K562 (cell line): ENCODE measurements around the gene SPI1. TPM values are rescaled to one million over a fixed set of nuclear protein-coding genes. Genes with fewer than 3 reads are reported as not detected.

Experiments used
- ARID2 ChIP-seq: fragments of 450-650 bp; IDR thresholded peaks from 2 replicates; pipeline ENCODE4 v1.6.1; 2017; ENCODE audit warnings: antibody characterized with exemption, mild to moderate bottlenecking
- CTBP1 ChIP-seq: fragments of 450-650 bp; IDR thresholded peaks from 2 replicates; pipeline ENCODE4 v1.6.1; 2016; ENCODE audit warnings: borderline replicate concordance
- MAZ ChIP-seq, 2 experiments: fragments of 450-650 bp in 1 of 2; sonication (generic) in 1 of 2; formaldehyde crosslinking; IDR thresholded peaks in 1 of 2; conservative IDR thresholded peaks in 1 of 2; 2 replicates each; pipeline versions ENCODE4 v1.4.0 to v1.5.0; 2020; ENCODE audit warnings: mild to moderate bottlenecking in 1 of 2, missing genetic modification reagents in 1 of 2
- MYNN ChIP-seq, 2 experiments: sonication (generic); formaldehyde crosslinking in 1 of 2; IDR thresholded peaks; 2 replicates each; pipeline versions ENCODE4 v1.5.0 to v1.6.1; 2016 to 2020; ENCODE audit warnings: antibody characterized with exemption in 1 of 2, missing genetic modification reagents in 1 of 2
- RAD51 ChIP-seq: fragments of 450-650 bp; IDR thresholded peaks from 2 replicates; pipeline ENCODE4 v1.7.1; 2016; ENCODE audit warnings: low read depth, mild to moderate bottlenecking, borderline replicate concordance
- VEZF1 ChIP-seq: fragments of 200-800 bp; sonication (Bioruptor generic); IDR thresholded peaks from 2 replicates; pipeline ENCODE4 v1.6.1; 2017; ENCODE audit warnings: missing genetic modification characterization, missing compliant biosample characterization
- ZC3H4 ChIP-seq: sonication (generic); formaldehyde crosslinking; IDR thresholded peaks from 2 replicates; pipeline ENCODE4 v1.9.0; 2021; ENCODE audit warnings: missing genetic modification reagents, borderline replicate concordance
- polyA plus RNA-seq, 8 experiments: library from polyadenylated mRNA; depleted of rRNA in 4 of 8; stranded (reverse) in 5 of 8; unstranded in 3 of 8; fragments of >200 nt; fragmentation: Nextera tagmentation in 2 of 8; fragmentation: Illumina TruSeq in 1 of 8; extraction: Ambion mirVana in 2 of 8; extraction: Trizol in 1 of 8; gene quantifications; 2 replicates each; pipeline versions ENCODE4 v1.2.1 to v1.2.3, GENCODE V29; 2011 to 2014; ENCODE audit warnings: inconsistent platforms in 1 of 8, missing spikeins in 1 of 8
- total RNA-seq, 7 experiments: library from RNA; depleted of rRNA in 6 of 7; stranded (reverse); fragments of >200 nt in 6 of 7; fragmentation: Illumina TruSeq in 2 of 7; extraction: Trizol in 2 of 7; gene quantifications; 2 replicates each; pipeline versions ENCODE4 v1.2.1 to v1.2.3, GENCODE V29; 2011 to 2021; ENCODE audit warnings: low replicate concordance in 1 of 7
- TF ChIP-seq, protein P1 (sequence below): fragments of 450-650 bp; IDR thresholded peaks from 2 replicates; pipeline ENCODE4 v1.6.1; 2016; ENCODE audit warnings: mild to moderate bottlenecking, moderate library complexity
- TF ChIP-seq, protein P2 (sequence below): fragments of 450-650 bp; conservative IDR thresholded peaks from 2 replicates; pipeline ENCODE4 v1.6.1; 2016; ENCODE audit warnings: missing genetic modification characterization, low read depth, mild to moderate bottlenecking, missing compliant biosample characterization, moderate library complexity

Gene SPI1
- total and polyA plus RNA-seq, 9 of the 15 experiments (the other 6 are each of a cell fraction or from before 2014, with no cell fraction given), result 0.10 to 33.7 (median 10.3) TPM

DNA sequence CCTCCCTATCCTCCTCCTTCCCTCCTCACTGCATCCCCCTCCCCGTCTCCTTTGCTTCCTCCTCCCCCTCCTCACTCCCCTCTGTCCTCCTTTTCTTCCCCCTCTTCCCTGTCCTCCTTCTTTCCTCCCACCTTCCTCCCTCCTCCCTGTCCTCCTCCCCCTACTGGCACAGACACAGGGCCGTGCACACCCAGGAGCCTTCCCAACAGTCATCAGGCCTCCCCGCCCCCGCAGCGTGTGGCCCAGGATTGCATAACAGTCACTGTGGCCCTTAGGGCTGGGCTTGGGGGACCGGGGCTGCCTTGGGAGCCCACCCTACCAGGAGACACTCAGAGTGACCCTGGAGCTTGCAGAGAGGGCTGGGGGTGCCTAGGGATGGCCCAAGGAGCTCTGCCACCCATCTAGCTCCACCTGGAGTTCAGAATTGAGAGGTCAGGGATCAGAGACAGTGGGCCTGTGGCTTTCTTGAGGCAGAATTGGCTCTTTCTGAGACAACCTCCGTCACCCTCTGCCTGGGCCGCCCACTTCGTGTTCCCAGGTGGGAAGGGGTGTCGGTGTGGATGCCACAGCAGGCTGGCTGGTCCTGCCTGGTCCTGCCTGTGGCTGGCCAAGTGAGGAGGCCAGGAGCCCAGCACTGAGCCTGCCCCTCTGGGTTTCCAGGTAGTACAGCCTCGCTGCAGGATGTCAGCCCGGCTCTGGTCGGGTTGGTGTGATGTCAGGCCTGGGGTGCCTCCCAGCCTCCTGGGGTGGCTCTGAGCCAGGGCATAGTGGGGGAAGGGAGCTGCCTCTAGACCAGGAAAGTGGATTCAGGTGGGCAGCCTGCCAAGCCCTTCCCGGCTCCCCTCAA, 1.6 kb downstream of the SPI1 start (continued):
- TF ChIP-seq, protein P1, sequence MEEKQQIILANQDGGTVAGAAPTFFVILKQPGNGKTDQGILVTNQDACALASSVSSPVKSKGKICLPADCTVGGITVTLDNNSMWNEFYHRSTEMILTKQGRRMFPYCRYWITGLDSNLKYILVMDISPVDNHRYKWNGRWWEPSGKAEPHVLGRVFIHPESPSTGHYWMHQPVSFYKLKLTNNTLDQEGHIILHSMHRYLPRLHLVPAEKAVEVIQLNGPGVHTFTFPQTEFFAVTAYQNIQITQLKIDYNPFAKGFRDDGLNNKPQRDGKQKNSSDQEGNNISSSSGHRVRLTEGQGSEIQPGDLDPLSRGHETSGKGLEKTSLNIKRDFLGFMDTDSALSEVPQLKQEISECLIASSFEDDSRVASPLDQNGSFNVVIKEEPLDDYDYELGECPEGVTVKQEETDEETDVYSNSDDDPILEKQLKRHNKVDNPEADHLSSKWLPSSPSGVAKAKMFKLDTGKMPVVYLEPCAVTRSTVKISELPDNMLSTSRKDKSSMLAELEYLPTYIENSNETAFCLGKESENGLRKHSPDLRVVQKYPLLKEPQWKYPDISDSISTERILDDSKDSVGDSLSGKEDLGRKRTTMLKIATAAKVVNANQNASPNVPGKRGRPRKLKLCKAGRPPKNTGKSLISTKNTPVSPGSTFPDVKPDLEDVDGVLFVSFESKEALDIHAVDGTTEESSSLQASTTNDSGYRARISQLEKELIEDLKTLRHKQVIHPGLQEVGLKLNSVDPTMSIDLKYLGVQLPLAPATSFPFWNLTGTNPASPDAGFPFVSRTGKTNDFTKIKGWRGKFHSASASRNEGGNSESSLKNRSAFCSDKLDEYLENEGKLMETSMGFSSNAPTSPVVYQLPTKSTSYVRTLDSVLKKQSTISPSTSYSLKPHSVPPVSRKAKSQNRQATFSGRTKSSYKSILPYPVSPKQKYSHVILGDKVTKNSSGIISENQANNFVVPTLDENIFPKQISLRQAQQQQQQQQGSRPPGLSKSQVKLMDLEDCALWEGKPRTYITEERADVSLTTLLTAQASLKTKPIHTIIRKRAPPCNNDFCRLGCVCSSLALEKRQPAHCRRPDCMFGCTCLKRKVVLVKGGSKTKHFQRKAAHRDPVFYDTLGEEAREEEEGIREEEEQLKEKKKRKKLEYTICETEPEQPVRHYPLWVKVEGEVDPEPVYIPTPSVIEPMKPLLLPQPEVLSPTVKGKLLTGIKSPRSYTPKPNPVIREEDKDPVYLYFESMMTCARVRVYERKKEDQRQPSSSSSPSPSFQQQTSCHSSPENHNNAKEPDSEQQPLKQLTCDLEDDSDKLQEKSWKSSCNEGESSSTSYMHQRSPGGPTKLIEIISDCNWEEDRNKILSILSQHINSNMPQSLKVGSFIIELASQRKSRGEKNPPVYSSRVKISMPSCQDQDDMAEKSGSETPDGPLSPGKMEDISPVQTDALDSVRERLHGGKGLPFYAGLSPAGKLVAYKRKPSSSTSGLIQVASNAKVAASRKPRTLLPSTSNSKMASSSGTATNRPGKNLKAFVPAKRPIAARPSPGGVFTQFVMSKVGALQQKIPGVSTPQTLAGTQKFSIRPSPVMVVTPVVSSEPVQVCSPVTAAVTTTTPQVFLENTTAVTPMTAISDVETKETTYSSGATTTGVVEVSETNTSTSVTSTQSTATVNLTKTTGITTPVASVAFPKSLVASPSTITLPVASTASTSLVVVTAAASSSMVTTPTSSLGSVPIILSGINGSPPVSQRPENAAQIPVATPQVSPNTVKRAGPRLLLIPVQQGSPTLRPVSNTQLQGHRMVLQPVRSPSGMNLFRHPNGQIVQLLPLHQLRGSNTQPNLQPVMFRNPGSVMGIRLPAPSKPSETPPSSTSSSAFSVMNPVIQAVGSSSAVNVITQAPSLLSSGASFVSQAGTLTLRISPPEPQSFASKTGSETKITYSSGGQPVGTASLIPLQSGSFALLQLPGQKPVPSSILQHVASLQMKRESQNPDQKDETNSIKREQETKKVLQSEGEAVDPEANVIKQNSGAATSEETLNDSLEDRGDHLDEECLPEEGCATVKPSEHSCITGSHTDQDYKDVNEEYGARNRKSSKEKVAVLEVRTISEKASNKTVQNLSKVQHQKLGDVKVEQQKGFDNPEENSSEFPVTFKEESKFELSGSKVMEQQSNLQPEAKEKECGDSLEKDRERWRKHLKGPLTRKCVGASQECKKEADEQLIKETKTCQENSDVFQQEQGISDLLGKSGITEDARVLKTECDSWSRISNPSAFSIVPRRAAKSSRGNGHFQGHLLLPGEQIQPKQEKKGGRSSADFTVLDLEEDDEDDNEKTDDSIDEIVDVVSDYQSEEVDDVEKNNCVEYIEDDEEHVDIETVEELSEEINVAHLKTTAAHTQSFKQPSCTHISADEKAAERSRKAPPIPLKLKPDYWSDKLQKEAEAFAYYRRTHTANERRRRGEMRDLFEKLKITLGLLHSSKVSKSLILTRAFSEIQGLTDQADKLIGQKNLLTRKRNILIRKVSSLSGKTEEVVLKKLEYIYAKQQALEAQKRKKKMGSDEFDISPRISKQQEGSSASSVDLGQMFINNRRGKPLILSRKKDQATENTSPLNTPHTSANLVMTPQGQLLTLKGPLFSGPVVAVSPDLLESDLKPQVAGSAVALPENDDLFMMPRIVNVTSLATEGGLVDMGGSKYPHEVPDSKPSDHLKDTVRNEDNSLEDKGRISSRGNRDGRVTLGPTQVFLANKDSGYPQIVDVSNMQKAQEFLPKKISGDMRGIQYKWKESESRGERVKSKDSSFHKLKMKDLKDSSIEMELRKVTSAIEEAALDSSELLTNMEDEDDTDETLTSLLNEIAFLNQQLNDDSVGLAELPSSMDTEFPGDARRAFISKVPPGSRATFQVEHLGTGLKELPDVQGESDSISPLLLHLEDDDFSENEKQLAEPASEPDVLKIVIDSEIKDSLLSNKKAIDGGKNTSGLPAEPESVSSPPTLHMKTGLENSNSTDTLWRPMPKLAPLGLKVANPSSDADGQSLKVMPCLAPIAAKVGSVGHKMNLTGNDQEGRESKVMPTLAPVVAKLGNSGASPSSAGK, result peak; percentile 36; the same call in 1 of the 2 replicates
- TF ChIP-seq ZC3H4 (CRISPR knock-in tag) (peak; percentile 76; the same call in 1 of the 2 replicates), MYNN (IDR thresholded peaks at IDR 0.05) (peak; percentile 81), MYNN (CRISPR knock-in tag; IDR thresholded peaks at IDR 0.05) (no peak), MAZ (CRISPR knock-in tag; conservative IDR thresholded peaks at IDR 0.05 in 1 of 2, IDR thresholded peaks at IDR 0.05 in 1 of 2) (peak in 1 of 2 experiments; percentile 34; a peak in 2 of 4 replicates), CTBP1 (peak; percentile 58; the same call in 1 of the 2 replicates), ARID2 (0 out of 2 replicates have a peak, but pooled peaks have one; percentile 18), VEZF1 (CRISPR knock-in tag) (peak; percentile 74), RAD51 (peak; percentile 20; the same call in 1 of the 2 replicates)
- TF ChIP-seq, protein P2, sequence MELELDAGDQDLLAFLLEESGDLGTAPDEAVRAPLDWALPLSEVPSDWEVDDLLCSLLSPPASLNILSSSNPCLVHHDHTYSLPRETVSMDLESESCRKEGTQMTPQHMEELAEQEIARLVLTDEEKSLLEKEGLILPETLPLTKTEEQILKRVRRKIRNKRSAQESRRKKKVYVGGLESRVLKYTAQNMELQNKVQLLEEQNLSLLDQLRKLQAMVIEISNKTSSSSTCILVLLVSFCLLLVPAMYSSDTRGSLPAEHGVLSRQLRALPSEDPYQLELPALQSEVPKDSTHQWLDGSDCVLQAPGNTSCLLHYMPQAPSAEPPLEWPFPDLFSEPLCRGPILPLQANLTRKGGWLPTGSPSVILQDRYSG (tag), result no peak
